HG02588 (cell line): Measurements from ENCODE around the gene CYFIP2.
A peak's percentile ranks its signal among the peaks of the same experiment; 100 is the strongest.

Experiments
- ATAC-seq: cut with Tn5 transposase; IDR thresholded peaks from one replicate; pipeline ENCODE4 v1.9.1; 2021; ENCODE audit warnings: mild to moderate bottlenecking, moderate library complexity; ENCODE audit not compliant: unreplicated experiment

CYFIP2 gene

DNA sequence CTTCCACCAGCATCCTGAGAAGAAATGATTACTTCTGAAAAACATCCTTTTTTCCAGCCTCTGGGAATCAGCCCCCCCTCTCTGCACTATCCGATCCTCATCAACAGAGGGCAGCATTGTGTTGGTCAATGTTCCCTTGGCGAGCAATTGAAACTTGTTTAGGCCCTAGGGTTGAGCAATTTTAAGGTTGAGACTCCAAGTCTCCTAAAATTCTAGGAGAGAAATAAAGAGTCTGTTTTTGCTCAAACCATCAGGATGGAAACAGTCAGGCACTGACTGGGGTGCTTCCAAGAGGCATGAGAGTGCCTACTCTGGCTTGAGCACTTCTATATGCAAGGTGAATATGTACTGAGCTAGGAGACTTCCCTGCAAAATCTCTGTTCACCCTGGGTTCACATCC lies 12.4 kb upstream of the CYFIP2 start:
- ATAC-seq = peak; percentile 52

DNA sequence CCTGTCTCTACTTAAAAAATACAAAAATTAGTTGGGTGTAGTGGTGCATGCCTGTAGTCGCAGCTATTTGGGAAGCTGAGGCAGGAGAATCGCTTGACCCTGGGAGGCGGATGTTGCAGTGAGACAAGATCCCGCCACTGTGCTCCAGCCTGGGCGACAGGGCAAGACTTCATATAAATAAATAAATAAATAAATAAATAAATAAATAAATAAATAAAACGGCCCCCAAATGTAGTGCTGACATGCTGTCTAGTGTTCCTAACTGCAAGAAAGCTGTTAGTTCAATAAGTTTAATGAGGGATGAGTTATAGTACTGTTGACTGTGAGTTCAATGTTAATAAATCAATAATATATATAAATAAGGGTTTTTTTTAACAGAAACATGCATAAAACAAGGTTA lies 7.5 kb upstream of the CYFIP2 start:
- no peak for ATAC-seq

DNA sequence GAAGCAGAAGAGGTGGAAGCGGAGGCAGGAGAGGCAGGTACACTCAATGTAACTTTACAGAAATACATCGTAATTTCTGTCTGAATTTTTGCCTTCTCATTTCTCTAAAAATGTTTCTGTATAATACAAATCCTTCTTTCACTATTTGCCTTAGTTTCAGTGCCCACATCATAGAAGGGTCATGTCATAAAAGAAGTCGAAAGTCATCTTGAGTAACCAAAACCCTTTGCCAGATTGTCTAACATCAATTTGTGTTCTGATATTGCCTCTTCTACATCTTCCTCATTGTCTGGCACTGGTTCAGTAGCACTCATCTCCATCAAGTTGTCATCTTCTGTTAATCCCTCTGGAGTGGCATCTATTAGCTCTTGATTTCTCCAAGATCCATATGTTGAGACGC lies 6.2 kb upstream of the CYFIP2 start:
- ATAC-seq = no peak

DNA sequence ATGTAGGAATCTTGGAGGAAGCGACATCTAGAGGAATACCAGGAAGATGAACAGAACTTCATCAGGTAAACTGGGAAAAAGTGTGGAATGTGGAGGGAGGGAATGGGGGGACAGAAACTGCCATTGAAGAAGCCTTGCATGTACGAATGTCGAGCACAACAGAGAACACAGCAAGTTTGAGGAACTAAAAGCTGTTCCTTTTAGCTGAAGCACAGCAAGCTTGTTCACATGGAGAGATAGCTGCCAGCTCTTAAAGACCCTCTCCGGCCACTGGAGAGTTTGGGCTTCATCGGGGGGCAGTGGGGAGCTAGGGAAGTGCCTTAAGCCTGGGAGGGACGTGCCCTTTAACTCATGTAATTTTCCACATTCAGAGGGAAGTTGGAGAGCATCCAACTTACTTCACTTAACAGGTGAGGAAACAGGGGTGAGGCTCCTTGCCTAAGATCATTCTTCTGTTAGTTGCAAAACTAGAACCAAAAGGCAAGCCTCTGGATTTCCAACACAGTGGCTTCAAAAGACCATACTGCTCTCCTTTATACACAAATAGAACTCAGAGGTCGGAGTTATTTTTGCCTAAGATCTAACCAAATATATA lies 2.3 kb upstream of the CYFIP2 start:
- ATAC-seq = no peak

DNA sequence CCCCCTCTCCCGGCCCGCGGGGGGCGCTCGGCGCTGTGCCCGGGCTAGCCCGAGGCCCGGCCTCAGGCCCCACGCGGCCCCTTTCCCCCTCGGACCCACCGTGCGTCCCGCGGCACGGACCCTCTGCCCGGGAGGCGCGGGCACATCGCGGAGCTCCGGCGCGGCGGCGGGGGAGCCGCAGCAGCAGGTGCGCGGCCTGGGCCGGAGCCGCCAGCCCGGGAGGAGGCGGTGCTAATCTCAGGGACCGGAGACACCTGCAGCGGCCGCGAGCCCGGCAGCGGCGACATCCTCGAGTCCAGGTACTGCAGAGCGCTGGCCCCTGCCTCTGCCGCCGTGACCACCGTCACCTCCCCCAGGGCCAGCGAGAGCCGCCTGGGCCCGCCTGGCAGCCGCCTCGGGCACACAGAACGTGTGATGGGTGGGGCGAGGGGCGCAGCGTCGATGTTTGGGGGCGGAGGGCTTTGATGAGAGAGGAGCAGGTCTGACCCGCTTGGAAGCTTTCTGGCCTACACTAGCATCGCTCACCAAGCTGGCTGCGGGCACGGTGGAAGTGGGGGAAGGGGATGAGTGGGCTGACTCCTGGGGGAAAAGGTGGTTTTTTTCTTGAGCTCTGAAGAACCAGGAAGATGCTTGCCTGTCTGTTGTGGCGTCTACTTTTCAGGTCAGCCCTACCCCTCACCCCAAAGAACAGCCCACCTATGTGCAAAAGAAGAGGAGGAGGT lies 524 bp downstream of the CYFIP2 start:
- ATAC-seq = peak; percentile 58

DNA sequence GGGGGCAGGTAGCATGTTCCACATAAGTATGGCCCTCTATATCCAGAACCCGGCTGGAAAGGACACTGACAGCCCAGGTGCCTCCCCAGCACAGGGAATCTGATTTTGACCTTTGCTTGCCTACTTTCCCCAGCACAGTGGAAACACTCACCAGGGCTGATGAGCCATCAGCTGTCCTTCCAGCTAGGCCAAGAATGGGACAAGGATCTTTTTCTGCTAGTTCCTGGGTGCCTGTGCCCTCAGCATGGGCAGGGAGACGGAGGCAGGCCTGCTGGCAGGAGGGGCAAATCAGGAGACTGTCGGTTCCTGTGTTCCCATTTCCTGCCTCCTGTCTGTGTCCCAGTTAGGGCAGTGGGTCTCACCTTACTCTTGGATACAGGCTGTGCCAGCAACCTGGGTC lies 1.1 kb downstream of the CYFIP2 start:
- no peak for ATAC-seq

DNA sequence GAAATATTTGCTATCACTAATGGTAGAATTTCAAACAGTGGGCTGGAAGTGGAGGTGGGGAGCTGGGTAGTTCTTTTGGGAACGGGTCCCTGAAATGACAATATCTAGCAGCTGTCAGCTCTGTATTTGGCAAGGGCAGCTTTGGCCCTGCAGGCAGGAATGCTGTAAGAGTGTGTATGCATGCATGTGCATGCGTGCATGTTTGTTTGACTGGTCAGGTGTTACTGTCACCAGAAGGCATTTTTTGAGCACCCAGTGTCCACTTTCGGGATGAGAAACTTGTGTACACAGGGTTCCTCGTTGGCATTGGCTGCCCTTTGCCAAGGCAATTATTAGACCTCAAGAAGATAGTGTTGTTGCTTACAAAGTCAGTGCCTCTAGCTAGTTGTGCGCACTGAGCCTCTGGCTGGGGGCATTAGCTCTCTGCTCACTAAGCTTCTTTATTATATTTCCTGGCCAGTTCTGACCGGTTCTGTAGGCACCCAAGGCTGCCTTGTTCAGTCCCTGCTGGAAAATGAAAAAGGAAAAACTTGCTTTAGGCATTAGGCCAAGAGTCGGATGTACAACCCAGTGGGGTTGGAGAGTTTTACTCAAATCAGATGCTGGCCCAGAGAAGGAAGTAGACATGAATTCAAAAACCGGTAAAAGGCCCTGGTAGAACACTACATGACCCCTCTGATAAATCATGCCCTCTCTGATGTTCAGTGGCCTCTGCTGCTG lies 2.0 kb downstream of the CYFIP2 start:
- no peak for ATAC-seq

DNA sequence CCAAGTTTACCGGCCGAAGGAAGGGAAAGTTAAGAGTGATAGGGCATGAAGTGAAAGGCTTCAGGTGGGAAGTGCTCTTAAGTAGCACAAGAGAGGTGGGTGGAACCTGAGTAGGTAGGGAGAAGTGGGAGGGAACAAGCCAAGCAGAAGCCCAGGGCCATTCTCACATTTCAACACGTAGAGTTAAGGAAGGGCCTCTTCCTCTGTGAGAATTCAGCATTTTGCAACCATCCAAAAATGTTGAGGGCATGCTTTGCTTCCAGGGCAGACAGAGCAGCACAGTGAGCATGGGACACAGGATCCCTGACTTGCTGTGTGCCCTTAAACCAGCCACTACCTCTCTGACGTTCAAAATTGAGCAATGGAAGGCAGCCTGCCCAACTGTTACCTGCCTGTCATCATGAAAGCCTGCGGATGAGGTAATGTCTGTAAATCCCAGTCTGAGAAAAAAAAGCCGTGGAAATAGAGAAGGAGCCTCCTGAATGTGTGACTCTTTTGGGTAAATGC lies 3.3 kb downstream of the CYFIP2 start:
- ATAC-seq = no peak

DNA sequence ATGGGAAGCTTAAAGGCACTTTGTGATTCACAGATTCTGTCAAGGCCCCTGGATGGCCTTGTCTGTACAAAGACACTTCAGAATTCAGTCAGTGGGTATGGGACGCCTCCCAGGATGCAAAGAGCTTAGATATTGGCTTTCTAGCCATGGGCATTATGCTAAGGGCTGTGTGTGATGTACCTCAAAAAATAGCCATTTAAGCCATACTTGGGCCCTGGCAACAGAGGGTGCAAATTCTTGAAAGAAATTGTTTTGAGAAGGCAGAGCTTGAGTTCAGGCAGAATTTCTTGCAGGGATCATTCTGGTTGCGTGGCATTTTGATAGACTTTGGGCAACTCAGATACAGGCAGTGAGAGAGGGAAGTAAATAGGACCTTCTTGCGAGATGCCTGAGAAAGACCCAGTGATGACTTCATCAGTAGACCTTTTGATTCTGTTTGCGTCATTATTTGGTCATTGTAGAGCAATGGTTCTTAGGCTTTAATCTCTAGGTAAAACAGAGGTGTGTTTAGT lies 3.9 kb downstream of the CYFIP2 start:
- no peak for ATAC-seq

DNA sequence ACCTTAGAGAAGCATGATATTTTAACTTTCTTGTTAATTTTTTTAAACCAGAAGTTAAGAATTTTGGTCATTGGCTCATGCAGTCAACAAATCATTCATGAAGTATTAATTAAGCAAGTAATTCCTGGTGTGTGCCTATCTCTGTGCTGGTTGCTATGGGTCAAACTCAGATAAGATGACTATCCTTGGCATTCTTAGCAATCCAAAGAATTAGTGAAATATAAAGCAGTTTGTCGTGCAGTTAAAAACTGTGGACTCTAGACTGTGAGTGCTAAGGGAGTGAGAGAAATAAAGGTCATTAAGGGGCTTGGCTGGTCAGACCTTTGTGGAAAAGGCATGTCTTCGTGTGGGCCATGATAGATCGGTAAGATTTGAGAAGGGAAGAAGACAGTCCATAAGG lies 4.8 kb downstream of the CYFIP2 start:
- no peak for ATAC-seq

DNA sequence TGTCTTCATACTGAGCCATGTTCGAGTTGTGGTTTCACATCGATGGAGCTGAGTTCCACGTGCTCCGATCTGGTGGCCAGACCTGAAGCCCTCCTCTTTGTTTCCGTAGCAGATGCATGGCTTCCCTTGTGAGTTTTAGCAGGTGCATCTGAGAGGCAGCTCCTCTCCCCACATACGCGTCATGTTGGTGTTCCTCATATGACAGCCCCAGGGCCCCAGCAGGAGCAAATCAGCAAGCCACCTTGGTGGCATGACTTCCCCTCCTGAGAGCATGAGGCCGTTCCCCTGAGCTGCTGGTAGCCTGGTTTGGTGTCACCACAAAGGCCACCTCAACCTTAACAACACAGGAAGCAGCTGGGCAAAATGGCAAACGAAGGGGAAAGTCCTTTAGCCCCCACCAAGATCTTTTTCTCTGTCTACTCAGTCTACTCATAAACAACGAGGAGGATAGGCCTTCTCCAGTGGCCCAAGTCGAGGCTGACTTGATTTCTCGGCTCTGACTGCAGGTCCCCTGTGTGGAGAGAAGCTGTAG lies 5.9 kb downstream of the CYFIP2 start:
- peak; percentile 87 for ATAC-seq

DNA sequence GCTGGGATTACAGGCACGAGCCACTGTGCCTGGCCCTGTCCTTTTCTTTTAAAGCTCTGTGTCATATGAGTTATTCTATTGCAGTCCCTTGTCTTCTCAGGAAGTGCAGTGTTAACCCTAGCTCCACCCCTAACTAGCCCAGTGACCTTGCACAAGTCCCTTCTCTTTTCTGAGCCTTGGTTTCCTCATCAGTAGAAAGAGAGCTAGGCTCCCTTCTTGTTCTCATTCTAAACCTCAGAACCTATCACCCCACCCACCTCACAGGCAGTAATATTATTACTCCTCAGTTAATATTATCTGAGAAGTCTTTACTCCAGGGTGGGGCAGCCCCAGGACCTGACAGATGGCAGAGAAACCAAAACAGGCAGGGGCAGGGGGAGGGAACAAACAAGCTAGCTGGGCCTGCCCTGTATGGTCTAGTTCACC lies 7.2 kb downstream of the CYFIP2 start:
- peak; percentile 49 for ATAC-seq

DNA sequence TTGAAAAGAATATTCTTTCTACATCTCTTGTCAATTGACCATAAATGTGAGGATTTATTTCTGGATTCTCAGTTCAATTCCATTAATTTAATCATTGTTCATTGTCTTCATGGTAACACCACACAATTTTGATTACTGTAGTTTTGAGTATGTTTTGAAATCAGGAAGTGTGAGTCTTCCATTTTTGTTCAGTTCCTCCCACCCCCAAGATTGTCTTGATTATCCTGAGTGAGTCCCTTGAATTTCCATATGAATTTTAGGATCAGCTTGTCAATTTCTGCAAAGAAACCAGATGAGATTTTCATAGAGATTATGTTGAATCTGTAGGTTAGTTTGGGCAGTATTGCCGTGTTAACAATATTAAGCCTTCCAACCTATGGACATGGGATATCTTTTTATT lies 9.5 kb downstream of the CYFIP2 start:
- no peak for ATAC-seq

DNA sequence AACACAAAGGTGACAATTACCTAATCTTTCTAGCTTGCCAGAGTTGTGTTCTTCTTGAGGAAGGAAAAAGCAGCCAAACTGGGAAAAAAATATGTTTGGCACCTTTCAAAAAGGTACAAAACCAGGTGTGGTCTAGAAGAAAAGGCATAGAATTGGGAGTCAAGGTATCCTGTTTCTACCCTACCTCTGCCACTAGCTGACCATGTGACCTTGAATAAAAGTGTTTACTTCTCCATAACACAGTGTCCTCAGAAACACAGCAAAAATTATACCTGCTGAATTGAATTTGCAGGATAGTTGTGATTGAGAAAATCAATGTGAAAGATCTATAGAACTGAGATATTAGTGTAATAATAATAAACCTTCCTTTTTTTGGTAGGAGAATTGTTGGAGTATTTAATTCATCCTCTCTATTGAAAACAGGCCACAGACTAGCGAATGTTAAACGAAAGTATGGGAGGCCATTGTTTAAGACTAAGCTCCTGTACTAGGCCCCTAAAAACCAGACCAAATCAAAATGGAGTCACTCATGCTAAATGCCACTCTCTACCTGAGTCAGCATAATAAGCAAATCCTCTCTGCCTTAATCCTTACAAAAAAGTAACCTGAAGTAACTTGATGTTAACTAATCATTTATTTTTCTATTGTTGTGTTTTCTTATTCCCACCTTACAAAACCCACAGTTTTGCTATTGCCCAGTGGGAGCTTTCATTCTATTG lies 12.6 kb downstream of the CYFIP2 start:
- ATAC-seq = no peak

DNA sequence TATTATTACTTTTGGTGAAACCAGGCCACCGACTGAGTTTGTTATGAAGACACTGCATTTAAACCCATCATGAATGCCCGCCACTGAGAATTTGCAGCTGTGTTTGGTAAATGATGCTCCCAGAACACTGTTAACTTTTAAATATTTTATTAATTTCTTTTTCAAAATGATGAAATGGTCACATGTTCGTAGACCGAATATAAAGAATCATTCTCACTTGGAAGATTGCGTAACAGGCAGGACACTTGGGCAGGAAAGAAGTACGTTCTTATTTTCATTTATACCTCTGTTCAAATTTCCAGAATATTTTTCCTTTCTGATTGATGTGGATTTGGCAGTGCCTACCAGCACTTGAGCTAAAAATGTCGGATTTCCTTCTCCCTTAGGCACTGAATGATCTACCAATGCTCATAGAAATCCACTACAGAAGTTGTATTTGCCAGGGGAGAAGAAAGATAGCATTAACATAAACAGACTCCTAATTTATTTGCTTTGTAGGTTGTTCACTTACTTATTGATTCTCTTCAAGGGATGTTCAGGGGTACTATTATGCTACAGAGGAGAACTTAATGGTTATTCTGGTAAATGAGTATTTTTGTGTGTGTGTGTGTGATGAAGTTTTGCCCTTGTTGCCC lies 13.8 kb downstream of the CYFIP2 start:
- no peak for ATAC-seq

DNA sequence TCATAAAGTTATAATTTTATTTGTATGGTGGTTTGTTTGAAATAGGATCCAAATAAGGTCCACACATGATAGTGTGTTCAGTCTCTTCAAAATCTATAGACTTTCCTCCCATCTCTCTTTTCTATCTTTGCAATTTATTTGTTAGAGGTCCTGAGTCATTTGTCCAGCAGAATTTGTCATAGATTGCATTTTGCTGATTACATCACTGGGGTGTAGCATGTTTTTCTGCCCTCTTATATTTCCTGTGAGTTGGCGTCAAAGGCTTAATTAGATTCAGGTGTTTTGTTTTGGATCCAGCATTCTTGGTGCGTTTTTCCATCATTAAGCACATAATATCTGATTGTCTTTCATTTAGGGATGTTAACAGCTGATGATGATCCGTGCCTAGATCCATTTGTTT lies 15.0 kb downstream of the CYFIP2 start:
- no peak for ATAC-seq

DNA sequence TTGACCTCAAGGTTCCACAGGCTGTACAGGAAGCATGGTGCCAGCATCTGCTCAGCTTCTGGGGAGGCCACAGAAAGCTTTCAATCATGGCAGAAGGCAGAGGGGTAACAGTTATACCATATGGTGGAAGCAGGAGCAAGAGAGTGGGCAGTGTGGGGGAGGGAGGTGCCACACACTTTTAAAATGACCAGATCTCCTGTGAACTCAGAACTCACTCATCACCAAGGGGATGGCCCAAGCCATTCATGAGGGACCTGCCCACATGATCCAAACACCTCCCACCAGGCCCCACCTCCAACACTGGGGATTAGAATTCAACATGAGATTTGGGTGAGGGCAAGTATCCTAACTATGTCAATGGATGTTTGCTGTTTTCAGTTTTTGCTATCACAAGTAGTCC lies 16.2 kb downstream of the CYFIP2 start:
- ATAC-seq = no peak

DNA sequence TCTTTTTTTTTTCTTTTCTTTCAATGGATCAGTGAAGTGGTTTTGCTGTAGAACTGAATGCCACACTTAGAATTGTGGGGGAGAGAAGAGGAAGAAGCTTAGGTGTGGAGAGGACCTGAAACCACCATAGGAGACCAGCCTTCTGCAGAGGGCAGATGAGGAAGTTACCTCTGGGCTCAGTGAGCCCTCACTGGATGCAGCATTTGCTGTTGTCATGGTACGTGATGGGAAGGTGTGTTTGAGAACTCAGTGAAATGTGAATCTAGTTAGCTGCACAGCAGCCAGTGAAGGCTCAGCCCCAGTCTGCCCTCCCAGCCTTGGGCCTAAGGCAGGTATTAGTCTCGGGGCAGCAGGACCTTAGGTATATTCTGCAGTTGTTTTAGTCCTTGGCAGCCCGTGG lies 17.5 kb downstream of the CYFIP2 start:
- ATAC-seq = peak; percentile 97

DNA sequence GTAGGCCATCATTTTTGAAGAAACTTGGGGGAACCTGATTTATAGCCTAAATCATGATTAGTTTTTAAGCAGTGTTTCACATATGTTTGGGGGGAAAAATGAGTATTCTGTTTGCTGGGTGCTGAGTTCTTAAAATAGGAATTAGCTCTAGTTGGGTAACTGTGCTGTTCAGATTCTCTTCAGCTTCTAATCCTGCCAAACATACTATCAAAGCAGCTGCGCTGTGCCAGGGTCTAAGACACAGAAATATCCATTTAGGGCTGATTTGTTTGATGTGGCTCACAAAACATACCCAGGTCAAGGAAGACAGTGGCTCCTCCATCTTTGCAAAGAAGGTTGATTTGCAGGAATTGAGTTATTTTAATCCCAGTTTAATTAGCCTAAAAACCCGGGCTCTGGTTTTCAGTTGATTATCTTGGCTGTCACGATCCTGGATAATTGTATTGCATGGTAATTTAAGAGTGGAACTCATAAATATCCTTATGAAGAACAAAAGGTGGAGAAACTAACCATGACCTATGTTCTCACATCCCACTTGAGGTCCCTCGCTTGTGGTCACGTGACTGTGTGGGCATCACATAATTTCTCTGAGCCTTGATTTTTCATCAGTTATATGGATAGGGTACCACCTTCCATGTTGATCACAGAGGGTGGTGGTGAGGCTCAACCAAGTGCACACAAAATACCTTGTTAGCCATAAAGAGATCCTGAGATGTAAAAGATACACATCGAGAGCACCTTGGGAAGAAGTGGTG lies 18.7 kb downstream of the CYFIP2 start:
- no peak for ATAC-seq
